Choroid plexus epithelial cell (primary cell): ENCODE results near the gene ERN1.

Experiments used
- DNase-seq: peaks from one replicate; pipeline ENCODE4 v3.0.0-alpha.2; 2010; ENCODE audit warnings: low read depth
- H3K4me3 ChIP-seq: 2 replicates; pipeline ENCODE4 v1.5.1; 2011; ENCODE audit warnings: low read depth, mild to moderate bottlenecking, control low read depth, low read length, moderate library complexity
- CTCF ChIP-seq: conservative IDR thresholded peaks from 2 replicates; pipeline ENCODE4 v1.5.1; 2011; ENCODE audit warnings: low read depth, mild to moderate bottlenecking, control low read depth, inconsistent platforms, low read length, moderate library complexity

The ERN1 gene

GRCh38 chr17:64163468-64163867, 33.5 kb upstream of the ERN1 start:
- no peak overlapping the region for H3K4me3 ChIP-seq
- no peak for TF ChIP-seq CTCF
- no peak for DNase-seq

- no peak for TF ChIP-seq CTCF
- H3K4me3 ChIP-seq = no peak overlapping the region
- DNase-seq = no peak
Observed at GRCh38 chr17:64162554-64162953, 32.6 kb upstream of the ERN1 start.

DNA sequence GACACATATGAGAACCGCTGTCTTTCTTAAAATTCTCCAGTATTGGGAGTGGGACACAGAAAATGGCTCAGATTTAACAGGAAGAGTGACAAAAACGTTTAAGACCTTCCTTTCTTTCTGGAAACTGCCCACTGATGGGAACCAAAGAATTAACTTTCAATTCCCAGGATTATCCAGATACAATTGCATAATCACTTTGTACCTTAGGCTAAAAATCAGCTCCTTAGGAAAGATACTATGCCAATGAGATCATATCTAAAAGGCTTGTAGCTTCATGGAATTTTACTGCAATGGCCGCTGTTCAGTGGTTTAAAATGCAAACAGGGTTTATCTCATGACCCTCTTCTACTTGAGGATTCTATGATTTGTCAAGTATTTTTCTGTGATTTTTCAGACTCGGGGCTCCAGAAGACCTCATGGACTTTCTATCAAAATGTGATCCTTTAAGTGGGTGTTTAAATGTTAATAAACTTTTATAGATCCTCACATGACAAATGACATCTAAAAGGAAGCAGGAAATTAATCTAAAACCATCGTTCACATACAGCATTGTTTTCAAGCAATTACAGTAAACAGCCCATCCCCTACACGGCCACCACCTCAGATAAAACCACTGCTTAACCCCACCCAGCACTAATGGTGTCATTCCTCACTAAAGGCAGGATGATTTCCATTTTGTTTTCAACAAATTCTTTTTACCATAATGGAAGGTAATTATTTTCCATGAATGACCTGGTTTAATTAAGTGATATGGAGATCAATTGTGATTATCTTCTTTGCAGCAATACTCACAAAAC, 31.6 kb upstream of the ERN1 start:
- DNase-seq = no peak
- no peak for TF ChIP-seq CTCF
- H3K4me3 ChIP-seq = no peak overlapping the region

- no peak for TF ChIP-seq CTCF
- DNase-seq = no peak
- H3K4me3 ChIP-seq = no peak overlapping the region
Observed at GRCh38 chr17:64160378-64160777, 30.4 kb upstream of the ERN1 start.

DNA sequence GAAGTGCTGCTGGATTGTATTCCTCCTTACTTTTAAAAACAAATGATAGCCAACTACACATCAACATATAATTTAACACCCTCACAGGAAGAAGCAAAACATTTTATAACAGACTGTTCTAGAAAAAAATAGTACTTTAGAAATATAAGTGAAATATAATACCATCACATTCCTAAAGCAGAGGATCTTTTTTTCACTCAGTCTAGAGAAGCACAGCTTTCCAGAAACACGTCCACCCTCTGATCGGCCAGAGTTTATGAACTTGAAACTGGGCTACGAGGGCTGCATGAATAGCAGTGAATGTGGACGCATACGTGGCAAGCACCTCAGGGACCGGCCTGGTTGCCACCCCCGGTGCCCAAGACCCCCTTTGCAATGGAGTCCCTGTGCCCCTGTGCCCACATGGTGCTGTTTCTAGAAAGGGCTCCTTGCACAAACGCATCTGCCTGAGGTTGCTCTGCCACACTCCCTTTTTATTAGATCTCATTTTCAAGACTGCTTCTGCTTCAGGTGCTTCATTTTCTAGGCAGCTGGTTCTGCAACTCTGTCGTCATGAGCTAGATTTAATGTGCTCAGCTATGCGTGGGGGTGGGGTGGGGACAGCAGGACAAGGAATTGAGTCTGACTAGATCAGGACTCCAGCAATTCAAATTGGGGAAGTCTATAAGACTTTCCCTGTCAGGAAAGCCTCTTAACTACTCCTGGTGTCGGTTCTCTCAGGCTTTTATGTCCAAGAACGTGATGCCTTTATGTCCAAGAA, 29.1 kb upstream of the ERN1 start:
- no peak for TF ChIP-seq CTCF

GRCh38 chr17:64158406-64158805, 28.5 kb upstream of the ERN1 start:
- H3K4me3 ChIP-seq = no peak overlapping the region
- TF ChIP-seq CTCF = no peak
- DNase-seq = no peak

More for the DNA sequence above, 29.1 kb upstream of the ERN1 start:
- H3K4me3 ChIP-seq = no peak overlapping the region
- DNase-seq = peak; percentile 30
